ENCODE data around the gene GBF1.

Gene GBF1

DNA sequence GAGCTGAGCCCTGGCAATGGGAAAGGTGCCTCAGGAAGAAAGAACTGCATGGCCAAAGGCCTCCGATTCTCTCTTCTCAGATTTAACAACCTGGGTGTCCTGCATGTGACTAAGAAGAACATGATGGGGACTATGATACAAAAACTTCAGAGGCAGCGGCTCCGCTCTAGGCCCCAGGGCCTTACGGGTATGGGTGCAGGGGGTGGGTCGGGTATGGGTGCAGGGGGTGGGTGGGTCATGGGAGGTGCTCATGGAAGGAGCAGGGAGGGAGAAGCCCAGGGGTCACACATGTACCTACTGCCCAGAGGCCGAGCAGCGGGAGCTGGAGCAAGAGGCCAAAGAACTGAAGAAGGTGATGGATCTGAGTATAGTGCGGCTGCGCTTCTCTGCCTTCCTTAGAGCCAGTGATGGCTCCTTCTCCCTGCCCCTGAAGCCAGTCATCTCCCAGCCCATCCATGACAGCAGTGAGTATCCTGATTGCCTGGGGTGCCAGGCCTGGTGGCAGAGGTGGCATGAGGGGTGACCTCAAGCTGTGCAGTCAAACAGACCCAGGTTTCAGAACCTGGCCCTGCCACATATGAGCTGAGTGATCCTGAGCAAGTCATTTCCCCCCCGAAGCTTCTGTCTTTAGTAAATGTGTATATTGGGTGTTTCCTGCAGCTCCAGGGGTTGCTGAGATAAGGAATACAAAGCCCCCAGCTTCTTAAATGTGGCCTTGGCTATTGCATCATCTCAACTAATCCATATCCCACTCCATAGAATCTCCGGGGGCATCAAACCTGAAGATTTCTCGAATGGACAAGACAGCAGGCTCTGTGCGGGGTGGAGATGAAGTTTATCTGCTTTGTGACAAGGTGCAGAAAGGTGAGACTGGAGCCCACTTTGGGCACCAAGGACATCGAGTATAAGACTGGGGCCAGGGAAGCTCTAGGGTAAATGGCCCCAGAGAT lies 152.2 kb downstream of the GBF1 start:
- TF ChIP-seq L3MBTL2 (conservative IDR thresholded peaks at IDR 0.05) (no peak), ARNT (IDR thresholded peaks at IDR 0.05) (no peak), FOXM1 (IDR thresholded peaks at IDR 0.05; ENCODE audit: borderline replicate concordance) (no peak), CTBP1 (IDR thresholded peaks at IDR 0.05; ENCODE audit: borderline replicate concordance) (no peak), SP1 (IDR thresholded peaks at IDR 0.05) (no peak), LEF1 (IDR thresholded peaks at IDR 0.05; ENCODE audit: borderline replicate concordance) (no peak), BHLHE40 (IDR thresholded peaks at IDR 0.05; ENCODE audit: borderline replicate concordance) (no peak), NFRKB (IDR thresholded peaks at IDR 0.05) (no peak), HDGF (IDR thresholded peaks at IDR 0.05; ENCODE audit: borderline replicate concordance) (no peak), SUZ12 (IDR thresholded peaks at IDR 0.05) (no peak), ZNF384 (IDR thresholded peaks at IDR 0.05) (no peak), TARDBP (IDR thresholded peaks at IDR 0.05) (no peak), ELF4 (IDR thresholded peaks at IDR 0.05) (no peak), FOXA1 (IDR thresholded peaks at IDR 0.05) (no peak), FOXK2 (IDR thresholded peaks at IDR 0.05) (no peak)
- TF ChIP-seq, protein P1, sequence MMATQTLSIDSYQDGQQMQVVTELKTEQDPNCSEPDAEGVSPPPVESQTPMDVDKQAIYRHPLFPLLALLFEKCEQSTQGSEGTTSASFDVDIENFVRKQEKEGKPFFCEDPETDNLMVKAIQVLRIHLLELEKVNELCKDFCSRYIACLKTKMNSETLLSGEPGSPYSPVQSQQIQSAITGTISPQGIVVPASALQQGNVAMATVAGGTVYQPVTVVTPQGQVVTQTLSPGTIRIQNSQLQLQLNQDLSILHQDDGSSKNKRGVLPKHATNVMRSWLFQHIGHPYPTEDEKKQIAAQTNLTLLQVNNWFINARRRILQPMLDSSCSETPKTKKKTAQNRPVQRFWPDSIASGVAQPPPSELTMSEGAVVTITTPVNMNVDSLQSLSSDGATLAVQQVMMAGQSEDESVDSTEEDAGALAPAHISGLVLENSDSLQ (IDR thresholded peaks at IDR 0.05) = no peak
- CTCF ChIA-PET = interaction anchor here (0.6 to 4.3 kb wide), 2 partner anchors 13 to 166 kb away, joined by 4 to 18 read pairs; no protein-coding TSS in a partner anchor
- POLR2A ChIA-PET = interaction anchor here (0.9 to 3.7 kb wide), 4 partner anchors 23 to 169 kb away, joined by 3 to 17 read pairs (median 10); partner anchors contain the start of gene FBXL15
- no peak for DNase-seq (ENCODE audit: extremely low spot score)

DNA sequence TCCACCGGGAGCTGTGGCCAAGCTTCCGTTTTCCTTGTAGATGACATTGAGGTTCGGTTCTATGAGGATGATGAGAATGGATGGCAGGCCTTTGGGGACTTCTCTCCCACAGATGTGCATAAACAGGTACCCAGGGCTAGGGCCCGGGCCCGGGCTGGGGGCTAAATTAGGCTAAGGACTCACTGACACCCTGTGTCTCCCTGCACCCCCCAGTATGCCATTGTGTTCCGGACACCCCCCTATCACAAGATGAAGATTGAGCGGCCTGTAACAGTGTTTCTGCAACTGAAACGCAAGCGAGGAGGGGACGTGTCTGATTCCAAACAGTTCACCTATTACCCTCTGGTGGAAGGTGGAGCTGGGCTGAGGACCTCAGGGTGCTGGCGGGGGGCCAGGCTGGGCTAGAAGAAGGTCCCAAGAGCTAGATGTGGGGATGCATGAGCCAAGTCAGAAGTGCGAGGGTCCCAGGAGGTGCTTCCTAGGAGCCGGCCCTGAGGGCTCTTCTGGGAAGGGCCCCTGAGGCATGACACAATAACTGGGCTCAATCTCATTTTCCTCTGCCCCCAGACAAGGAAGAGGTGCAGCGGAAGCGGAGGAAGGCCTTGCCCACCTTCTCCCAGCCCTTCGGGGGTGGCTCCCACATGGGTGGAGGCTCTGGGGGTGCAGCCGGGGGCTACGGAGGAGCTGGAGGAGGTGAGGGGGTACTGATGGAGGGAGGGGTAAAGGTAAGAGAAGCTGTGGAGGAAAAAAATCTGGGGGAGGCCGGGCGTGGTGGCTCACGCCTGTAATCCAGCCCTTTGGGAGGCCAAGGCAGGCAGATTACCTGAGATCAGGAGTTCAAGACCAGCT lies 153.1 kb downstream of the GBF1 start:
- CTCF ChIA-PET = interaction anchor here (0.6 to 4.3 kb wide), 8 partner anchors 14 to 260 kb away, joined by 3 to 19 read pairs (median 4); partner anchors contain the start of gene FBXL15
- POLR2A ChIA-PET = interaction anchor here (1.0 to 3.6 kb wide), 3 partner anchors 22 to 169 kb away, joined by 3 to 17 read pairs (median 4); partner anchors contain the start of gene FBXL15
- no peak for DNase-seq (ENCODE audit: extremely low spot score)
- no peak for TF ChIP-seq HDGF (IDR thresholded peaks at IDR 0.05; ENCODE audit: borderline replicate concordance)
- no peak for TF ChIP-seq CTBP1 (IDR thresholded peaks at IDR 0.05; ENCODE audit: borderline replicate concordance)
- TF ChIP-seq SUZ12 (IDR thresholded peaks at IDR 0.05) = no peak
- TF ChIP-seq ELF4 (IDR thresholded peaks at IDR 0.05) = no peak
- no peak for TF ChIP-seq BHLHE40 (IDR thresholded peaks at IDR 0.05; ENCODE audit: borderline replicate concordance)

DNA sequence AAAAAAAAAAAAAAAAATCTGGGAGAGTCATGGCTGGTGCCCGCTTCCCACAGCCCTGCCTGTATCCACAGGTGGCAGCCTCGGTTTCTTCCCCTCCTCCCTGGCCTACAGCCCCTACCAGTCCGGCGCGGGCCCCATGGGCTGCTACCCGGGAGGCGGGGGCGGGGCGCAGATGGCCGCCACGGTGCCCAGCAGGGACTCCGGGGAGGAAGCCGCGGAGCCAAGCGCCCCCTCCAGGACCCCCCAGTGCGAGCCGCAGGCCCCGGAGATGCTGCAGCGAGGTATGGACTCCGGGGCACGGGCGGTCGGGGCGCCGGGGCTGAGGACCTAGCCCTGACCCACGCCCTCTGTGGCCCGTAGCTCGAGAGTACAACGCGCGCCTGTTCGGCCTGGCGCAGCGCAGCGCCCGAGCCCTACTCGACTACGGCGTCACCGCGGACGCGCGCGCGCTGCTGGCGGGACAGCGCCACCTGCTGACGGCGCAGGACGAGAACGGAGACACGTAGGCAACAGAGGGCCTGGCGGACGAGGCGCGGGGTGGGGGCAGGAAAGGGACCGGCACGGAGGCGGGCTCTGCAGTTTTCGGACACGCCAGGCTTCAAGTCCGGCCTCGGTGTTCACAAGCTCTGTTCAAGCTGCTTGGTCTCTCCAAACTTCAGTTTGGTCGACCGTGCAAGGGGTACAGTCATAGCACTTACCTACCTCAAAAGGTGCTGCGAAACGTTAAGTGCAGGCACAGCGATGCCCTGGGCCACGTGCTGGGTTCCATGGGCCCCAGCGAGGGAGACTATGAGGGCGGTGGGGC lies 154.1 kb downstream of the GBF1 start:
- ChIA-PET CTCF (interaction anchor here (0.9 to 4.3 kb wide), 16 partner anchors 10 to 261 kb away, joined by 3 to 19 read pairs (median 4); partner anchors contain the start of genes CUEDC2 and FBXL15), POLR2A (interaction anchor here (0.6 to 3.6 kb wide), 9 partner anchors 10 to 170 kb away, joined by 3 to 17 read pairs (median 3); partner anchors contain the start of genes CUEDC2 and FBXL15)
- peak; percentile 93 for DNase-seq (ENCODE audit: extremely low spot score)
- TF ChIP-seq ARNT (IDR thresholded peaks at IDR 0.05) = peak; percentile 71
- no peak for TF ChIP-seq FOXM1 (IDR thresholded peaks at IDR 0.05; ENCODE audit: borderline replicate concordance)
- TF ChIP-seq BHLHE40 (IDR thresholded peaks at IDR 0.05; ENCODE audit: borderline replicate concordance) = no peak
- no peak for TF ChIP-seq FOXA1 (IDR thresholded peaks at IDR 0.05)
- TF ChIP-seq L3MBTL2 (conservative IDR thresholded peaks at IDR 0.05) = peak; percentile 69
- TF ChIP-seq, protein P1 (IDR thresholded peaks at IDR 0.05) = no peak

DNA sequence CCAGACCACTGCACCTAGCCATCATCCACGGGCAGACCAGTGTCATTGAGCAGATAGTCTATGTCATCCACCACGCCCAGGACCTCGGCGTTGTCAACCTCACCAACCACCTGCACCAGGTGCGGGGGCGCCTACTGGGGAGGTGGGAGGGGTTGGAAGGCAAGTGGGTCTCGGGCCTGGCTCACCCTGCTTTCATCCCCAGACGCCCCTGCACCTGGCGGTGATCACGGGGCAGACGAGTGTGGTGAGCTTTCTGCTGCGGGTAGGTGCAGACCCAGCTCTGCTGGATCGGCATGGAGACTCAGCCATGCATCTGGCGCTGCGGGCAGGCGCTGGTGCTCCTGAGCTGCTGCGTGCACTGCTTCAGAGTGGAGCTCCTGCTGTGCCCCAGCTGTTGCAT lies 154.7 kb downstream of the GBF1 start:
- CTCF ChIA-PET = interaction anchor here (0.9 to 4.3 kb wide), 13 partner anchors 9 to 212 kb away, joined by 3 to 19 read pairs (median 4); partner anchors contain the start of genes CUEDC2 and FBXL15
- POLR2A ChIA-PET = interaction anchor here (0.6 to 3.6 kb wide), 8 partner anchors 10 to 170 kb away, joined by 3 to 17 read pairs (median 3); partner anchors contain the start of genes CUEDC2 and FBXL15
- DNase-seq (ENCODE audit: extremely low spot score) = no peak
- TF ChIP-seq FOXA1 (IDR thresholded peaks at IDR 0.05) = no peak
- no peak for TF ChIP-seq NFRKB (IDR thresholded peaks at IDR 0.05)
- TF ChIP-seq L3MBTL2 (conservative IDR thresholded peaks at IDR 0.05) = 0 out of 2 replicates have a peak, but pooled peaks have one; percentile 4
- no peak for TF ChIP-seq SP1 (IDR thresholded peaks at IDR 0.05)
- TF ChIP-seq LEF1 (IDR thresholded peaks at IDR 0.05; ENCODE audit: borderline replicate concordance) = no peak
- no peak for TF ChIP-seq BHLHE40 (IDR thresholded peaks at IDR 0.05; ENCODE audit: borderline replicate concordance)

DNA sequence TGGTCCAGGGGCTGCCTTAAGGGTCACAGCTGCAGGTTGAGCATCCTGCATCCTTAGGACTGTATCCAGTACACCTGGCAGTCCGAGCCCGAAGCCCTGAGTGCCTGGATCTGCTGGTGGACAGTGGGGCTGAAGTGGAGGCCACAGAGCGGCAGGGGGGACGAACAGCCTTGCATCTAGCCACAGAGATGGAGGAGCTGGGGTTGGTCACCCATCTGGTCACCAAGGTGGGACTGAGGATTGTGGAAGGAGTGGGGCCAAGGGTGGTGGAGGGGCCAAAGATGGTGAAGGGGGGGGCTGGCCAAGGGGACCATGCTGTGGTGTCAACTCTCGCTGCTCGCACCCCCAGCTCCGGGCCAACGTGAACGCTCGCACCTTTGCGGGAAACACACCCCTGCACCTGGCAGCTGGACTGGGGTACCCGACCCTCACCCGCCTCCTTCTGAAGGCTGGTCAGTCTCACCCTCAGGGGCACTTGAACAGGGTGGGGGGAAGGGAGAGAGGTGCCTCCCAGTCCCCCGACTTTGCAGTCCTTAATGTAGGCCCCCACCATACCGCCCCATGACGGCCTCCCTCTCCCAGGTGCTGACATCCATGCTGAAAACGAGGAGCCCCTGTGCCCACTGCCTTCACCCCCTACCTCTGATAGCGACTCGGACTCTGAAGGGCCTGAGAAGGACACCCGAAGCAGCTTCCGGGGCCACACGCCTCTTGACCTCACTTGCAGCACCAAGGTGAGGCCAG lies 155.4 kb downstream of the GBF1 start:
- ChIA-PET POLR2A (interaction anchor here (1.2 to 3.6 kb wide), 3 partner anchors 20 to 171 kb away, joined by 3 to 17 read pairs (median 5); partner anchors contain the start of gene FBXL15), CTCF (interaction anchor here (1.0 to 4.3 kb wide), 7 partner anchors 16 to 170 kb away, joined by 3 to 19 read pairs (median 4); partner anchors contain the start of genes CUEDC2 and FBXL15)
- TF ChIP-seq SUZ12 (IDR thresholded peaks at IDR 0.05) (no peak), ELF4 (IDR thresholded peaks at IDR 0.05) (no peak), FOXM1 (IDR thresholded peaks at IDR 0.05; ENCODE audit: borderline replicate concordance) (no peak), FOXA1 (IDR thresholded peaks at IDR 0.05) (no peak), FOXK2 (IDR thresholded peaks at IDR 0.05) (no peak), SP1 (IDR thresholded peaks at IDR 0.05) (no peak), ZNF384 (IDR thresholded peaks at IDR 0.05) (no peak), BHLHE40 (IDR thresholded peaks at IDR 0.05; ENCODE audit: borderline replicate concordance) (no peak), NFRKB (IDR thresholded peaks at IDR 0.05) (no peak), HDGF (IDR thresholded peaks at IDR 0.05; ENCODE audit: borderline replicate concordance) (no peak)
- TF ChIP-seq, protein P1 (IDR thresholded peaks at IDR 0.05) = no peak

More for the DNA sequence above, 155.4 kb downstream of the GBF1 start:
- no peak for DNase-seq (ENCODE audit: extremely low spot score)
